H1 (cell line): Measurements from ENCODE around the gene AGBL4. TPM values are rescaled to one million over a fixed set of nuclear protein-coding genes. Genes with fewer than 3 reads are reported as not detected.

Experiments
- CTCF ChIA-PET: fragments of 300-600 bp; sonication (Branson Sonifier 250); formaldehyde crosslinking; loops from one replicate; lab custom pipeline; 2021; ENCODE audit not compliant: partially characterized antibody; lab: Charles Lee
- POLR2A ChIA-PET: fragments of 300-600 bp; sonication (Branson Sonifier 250); formaldehyde crosslinking; loops from one replicate; lab custom pipeline; 2021; ENCODE audit warnings: inconsistent platforms; ENCODE audit not compliant: partially characterized antibody; lab: Charles Lee
- DNase-seq, 2 experiments: peaks; one replicate each; pipeline versions ENCODE4 v3.0.0 to v3.0.0-alpha.2; 2010 to 2022; ENCODE audit warnings: low spot score in 2 of 2, low read depth in 1 of 2, mixed read lengths in 1 of 2
- FAIRE-seq: peaks from 2 replicates; lab custom pipeline; 2011; peaks lifted over from hg19 to GRCh38; lab: Jason Lieb, UNC
- H2AFZ ChIP-seq: 2 replicates; pipeline ENCODE4 v1.8.1; 2012; ENCODE audit warnings: low read length, inconsistent platforms
- H2AK5ac ChIP-seq: 2 replicates; pipeline ENCODE4 v1.6.1; 2013; ENCODE audit warnings: low read depth, low read length
- H2BK120ac ChIP-seq: replicated peaks from 2 replicates; pipeline ENCODE3; 2013; ENCODE audit warnings: low read depth, low read length, inconsistent platforms
- H2BK12ac ChIP-seq: 2 replicates; pipeline ENCODE4 v1.6.1; 2013; ENCODE audit warnings: low read depth, low read length
- H2BK15ac ChIP-seq: 2 replicates; pipeline ENCODE4 v1.6.1; 2013; ENCODE audit warnings: low read length
- H2BK20ac ChIP-seq: 2 replicates; pipeline ENCODE4 v1.6.1; 2013; ENCODE audit warnings: low read length
- H2BK5ac ChIP-seq: 2 replicates; pipeline ENCODE4 v1.6.1; 2013; ENCODE audit warnings: low read depth, low read length
- H3K14ac ChIP-seq: 2 replicates; pipeline ENCODE4 v1.6.1; 2013; ENCODE audit warnings: inconsistent platforms; ENCODE audit not compliant: insufficient read length
- H3K18ac ChIP-seq: 2 replicates; pipeline ENCODE4 v1.6.1; 2013; ENCODE audit warnings: low read length; ENCODE audit errors: extremely low read depth
- H3K23ac ChIP-seq: 2 replicates; pipeline ENCODE4 v1.6.1; 2013; ENCODE audit warnings: inconsistent platforms; ENCODE audit not compliant: insufficient read length
- H3K23me2 ChIP-seq: 2 replicates; pipeline ENCODE4 v1.6.1; 2013; ENCODE audit warnings: low read depth, low read length
- H3K27ac ChIP-seq: 2 replicates; pipeline ENCODE4 v1.6.1; 2011; ENCODE audit warnings: low read depth, low read length, inconsistent platforms
- H3K27me3 ChIP-seq, 4 experiments: replicated peaks in 1 of 4; 1 replicate in 1 of 4; 2 replicates in 3 of 4; pipeline versions ENCODE4 v1.6.1 to v1.8.1; 2011 to 2013; ENCODE audit warnings: low read length in 3 of 4, mild to moderate bottlenecking in 3 of 4, inconsistent platforms in 2 of 4, mixed read lengths in 2 of 4, moderate library complexity in 1 of 4; ENCODE audit not compliant: control insufficient read depth in 3 of 4, insufficient read depth in 3 of 4; ENCODE audit errors: extremely low read depth in 1 of 4
- H3K36me3 ChIP-seq, 4 experiments: 2 replicates each; pipeline versions ENCODE4 v1.6.1 to v1.8.1; 2011 to 2013; ENCODE audit warnings: mild to moderate bottlenecking in 4 of 4, low read length in 3 of 4, moderate library complexity in 2 of 4, control low read depth in 1 of 4, inconsistent platforms in 1 of 4; ENCODE audit not compliant: insufficient read depth in 4 of 4, control insufficient read depth in 2 of 4
- H3K4ac ChIP-seq: replicated peaks from 2 replicates; pipeline ENCODE3; 2013; ENCODE audit warnings: low read length, low read depth, mixed read lengths, inconsistent platforms; ENCODE audit not compliant: insufficient read length
- H3K4me1 ChIP-seq, 4 experiments: replicated peaks in 1 of 4; 1 replicate in 1 of 4; 2 replicates in 3 of 4; pipeline versions ENCODE4 v1.6.1 to v1.8.1; 2011 to 2013; ENCODE audit warnings: low read length in 3 of 4, inconsistent platforms in 2 of 4, mixed read lengths in 1 of 4; ENCODE audit not compliant: insufficient read depth in 4 of 4, control insufficient read depth in 3 of 4
- H3K4me2 ChIP-seq, 2 experiments: 2 replicates each; pipeline versions ENCODE4 v1.6.1 to v1.8.1; 2011 to 2013; ENCODE audit warnings: low read depth in 2 of 2, low read length in 2 of 2, control low read depth in 1 of 2, inconsistent platforms in 1 of 2, mild to moderate bottlenecking in 1 of 2; ENCODE audit not compliant: insufficient read depth in 1 of 2
- H3K4me3 ChIP-seq, 4 experiments: fragments of 200-600, 300-600 bp in 1 of 4; sonication (generic), shearing (Covaris generic), sonication (Bioruptor Twin) in 1 of 4; 2 replicates each; pipeline versions ENCODE4 v1.5.1 to v1.8.1; 2011 to 2016; ENCODE audit warnings: low read length in 4 of 4, low read depth in 3 of 4, control low read depth in 2 of 4, inconsistent platforms in 2 of 4, mild to moderate bottlenecking in 2 of 4, mixed read lengths in 1 of 4, moderate library complexity in 1 of 4; ENCODE audit not compliant: insufficient read depth in 2 of 4; ENCODE audit errors: extremely low read depth in 1 of 4
- H3K56ac ChIP-seq: replicated peaks from 2 replicates; pipeline ENCODE3; 2013; ENCODE audit warnings: low read depth, mild to moderate bottlenecking, mixed read lengths, low read length, inconsistent platforms; ENCODE audit not compliant: insufficient read length
- H3K79me1 ChIP-seq: 2 replicates; pipeline ENCODE4 v1.6.1; 2013; ENCODE audit warnings: low read depth, low read length, control low read depth
- H3K79me2 ChIP-seq, 2 experiments: 2 replicates each; pipeline versions ENCODE4 v1.6.1 to v1.8.1; 2012 to 2013; ENCODE audit warnings: low read length in 2 of 2, mild to moderate bottlenecking in 2 of 2, inconsistent platforms in 1 of 2; ENCODE audit not compliant: insufficient read depth in 2 of 2, control insufficient read depth in 1 of 2
- H3K9ac ChIP-seq, 4 experiments: replicated peaks in 1 of 4; 1 replicate in 1 of 4; 2 replicates in 3 of 4; pipeline versions ENCODE4 v1.6.1 to v1.8.1; 2011 to 2013; ENCODE audit warnings: low read depth in 3 of 4, low read length in 3 of 4, control low read depth in 2 of 4, mild to moderate bottlenecking in 2 of 4, moderate library complexity in 2 of 4, inconsistent platforms in 1 of 4; ENCODE audit errors: extremely low read depth in 1 of 4
- H3K9me3 ChIP-seq, 2 experiments: 2 replicates each; pipeline versions ENCODE4 v1.6.1 to v1.8.1; 2012 to 2013; ENCODE audit warnings: mild to moderate bottlenecking in 2 of 2, moderate library complexity in 2 of 2, control low read depth in 1 of 2, inconsistent platforms in 1 of 2, low read depth in 1 of 2, low read length in 1 of 2, mixed read lengths in 1 of 2; ENCODE audit not compliant: insufficient read depth in 2 of 2
- H4K20me1 ChIP-seq, 2 experiments: replicated peaks in 1 of 2; 2 replicates each; pipeline versions ENCODE3 to v1.8.1; 2011 to 2013; ENCODE audit warnings: inconsistent platforms in 2 of 2, low read length in 2 of 2, mild to moderate bottlenecking in 1 of 2; ENCODE audit not compliant: insufficient read depth in 2 of 2, control insufficient read depth in 1 of 2
- H4K5ac ChIP-seq: 2 replicates; pipeline ENCODE4 v1.6.1; 2013; ENCODE audit warnings: low read length, low read depth, mixed read lengths, inconsistent platforms; ENCODE audit not compliant: insufficient read length
- H4K8ac ChIP-seq: 2 replicates; pipeline ENCODE4 v1.8.0; 2013; ENCODE audit warnings: mild to moderate bottlenecking, moderate library complexity, low read length, inconsistent platforms; ENCODE audit not compliant: insufficient read depth; ENCODE audit errors: extremely low read depth
- H4K91ac ChIP-seq: replicated peaks from 2 replicates; pipeline ENCODE3; 2013; ENCODE audit warnings: low read length, mixed read lengths, inconsistent platforms; ENCODE audit not compliant: insufficient read length
- HDAC6 ChIP-seq: IDR thresholded peaks from one replicate; pipeline ENCODE4 v1.7.1; 2012; ENCODE audit warnings: low read depth, mild to moderate bottlenecking, inconsistent platforms, low read length, moderate library complexity
- KDM4A ChIP-seq: IDR thresholded peaks from one replicate; pipeline ENCODE4 v1.7.1; 2012; ENCODE audit warnings: low read depth, mild to moderate bottlenecking, moderate library complexity, low read length, inconsistent platforms; ENCODE audit not compliant: severe bottlenecking
- SIRT6 ChIP-seq: IDR thresholded peaks from one replicate; pipeline ENCODE4 v1.7.1; 2012; ENCODE audit warnings: low read length, inconsistent platforms
- SRF ChIP-seq: IDR thresholded peaks from 2 replicates; pipeline ENCODE4 v1.6.1; 2011; ENCODE audit warnings: mild to moderate bottlenecking, low read depth, low read length, moderate library complexity
- WGBS, 2 experiments: shearing (Covaris generic) in 1 of 2; methylation state at CpG; one replicate each; pipeline versions ENCODE4 v1.1.6 to v1.1.7; 2013 to 2015; ENCODE audit warnings: low lambda C conversion rate in 2 of 2, mixed read lengths in 2 of 2, inconsistent platforms in 1 of 2, low coverage in 1 of 2, missing lambda C conversion rate in 1 of 2; ENCODE audit not compliant: insufficient replicate concordance in 2 of 2, insufficient coverage in 1 of 2, insufficient read length in 1 of 2; ENCODE audit errors: extremely low coverage in 1 of 2, missing lambda C conversion rate in 1 of 2; 5-methylcytosine and 5-hydroxymethylcytosine counted together
- polyA plus RNA-seq, 7 experiments: library from polyadenylated mRNA; depleted of rRNA in 3 of 7; stranded (reverse) in 5 of 7; unstranded in 2 of 7; fragments of >200 nt in 5 of 7; fragments of 200-250 nt in 2 of 7; gene quantifications; 1 replicate in 5 of 7; 2 replicates in 1 of 7; 4 replicates in 1 of 7; pipeline versions ENCODE4 v1.2.1 to v1.2.3, GENCODE V29; 2011 to 2013; ENCODE audit warnings: missing spikeins in 2 of 7, mixed read lengths in 2 of 7
- total RNA-seq: library from RNA; stranded (reverse); fragmentation: NEBNext Ultra II Directional; extraction: Animal tissue kit (Norgen Biotek cat#: 25700); gene quantifications from 2 replicates; pipeline ENCODE4 v1.2.1, GENCODE V29; 2021

The AGBL4 gene
- total and polyA plus RNA-seq, 2 of the 8 experiments (the other 6 are each of a cell fraction or from before 2014, with no cell fraction given) = 0.41 to 0.45 TPM

DNA sequence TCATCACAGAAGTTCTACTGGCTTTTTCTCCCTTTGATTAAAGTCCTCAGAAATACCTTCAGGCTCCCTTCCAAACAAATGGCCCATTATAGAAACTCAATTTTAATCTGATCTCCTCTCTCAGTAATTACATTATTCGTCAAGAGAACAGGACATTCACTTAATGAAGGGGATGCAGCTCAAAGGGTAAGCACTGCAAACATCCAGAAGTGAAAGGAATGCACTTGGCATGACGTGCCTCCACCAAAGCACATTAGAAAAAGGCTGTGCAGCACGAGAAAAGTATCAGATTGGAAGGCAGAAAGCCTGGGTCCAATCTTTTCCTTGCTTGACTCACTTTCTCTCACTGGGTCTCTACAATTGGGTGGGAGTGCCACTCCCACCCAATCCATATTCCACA lies 1024.4 kb downstream of the AGBL4 start:
- Histone ChIP-seq H3K4me1 (no peaks in the 10 kb centered on the region), H4K20me1 (no peaks in the 10 kb centered on the region), H2BK12ac (no peak overlapping the region), H3K4ac (no peak overlapping the region), H3K9ac (no peak overlapping the region), H4K8ac (no peak overlapping the region)
- no peak for FAIRE-seq
- TF ChIP-seq SRF (no peak), SIRT6 (no peak), HDAC6 (no peak), KDM4A (no peak)
- TF ChIP-seq, all 59 proteins: peak for 0
- H3K23ac ChIP-seq = no peak overlapping the region
- H3K14ac ChIP-seq = no peak overlapping the region
- no peak overlapping the region for H3K18ac ChIP-seq
- no peak overlapping the region for H2BK15ac ChIP-seq
- H3K56ac ChIP-seq = no peak overlapping the region
- H3K27me3 ChIP-seq = no peaks in the 10 kb centered on the region
- 29% methylated on average over 3 of the region's 3 CpGs; no CpG with 5 or more reads in 1 of the 2 experiments for WGBS, 2 experiments
- H2BK120ac ChIP-seq = no peak overlapping the region
- H3K27ac ChIP-seq = no peak overlapping the region
- no peaks in the 10 kb centered on the region for H3K79me2 ChIP-seq
- H3K4me2 ChIP-seq = no peak overlapping the region
- no peak overlapping the region for H4K5ac ChIP-seq
- no peak overlapping the region for H2BK5ac ChIP-seq
- H2BK20ac ChIP-seq = no peak overlapping the region
- no peak overlapping the region for H2AFZ ChIP-seq
- H3K4me3 ChIP-seq = no peak overlapping the region
- H2AK5ac ChIP-seq = no peak overlapping the region
- CTCF ChIA-PET = no interaction called here
- POLR2A ChIA-PET = no interaction called here
- peaks cover 74 to 84% of the 10 kb centered on the region in 2 experiments for H3K9me3 ChIP-seq
- H4K91ac ChIP-seq = no peak overlapping the region
- no peak for DNase-seq
- no peaks in the 10 kb centered on the region; the same call in none of the 2 replicates for H3K23me2 ChIP-seq
- no peaks in the 10 kb centered on the region for H3K36me3 ChIP-seq
- H3K79me1 ChIP-seq = no peaks in the 10 kb centered on the region
